HepG2 (cell line): ENCODE measurements around the gene C1R. TPM values are rescaled to one million over a fixed set of nuclear protein-coding genes. Genes with fewer than 3 reads are reported as not detected.
A peak's percentile ranks its signal among the peaks of the same experiment; 100 is the strongest.

Experiments
- AHDC1 ChIP-seq: sonication (generic); formaldehyde crosslinking; IDR thresholded peaks from 2 replicates; pipeline ENCODE4 v1.5.1; 2020; ENCODE audit warnings: mild to moderate bottlenecking, missing genetic modification reagents, borderline replicate concordance
- CENPX ChIP-seq: sonication (generic); formaldehyde crosslinking; IDR thresholded peaks from 2 replicates; pipeline ENCODE4 v1.9.0; 2021; ENCODE audit warnings: mild to moderate bottlenecking, missing genetic modification reagents, moderate library complexity
- E2F1 ChIP-seq: sonication (generic); formaldehyde crosslinking; IDR thresholded peaks from 2 replicates; pipeline ENCODE4 v1.5.0; 2020; ENCODE audit warnings: missing genetic modification reagents
- FOXO1 ChIP-seq: sonication (generic); formaldehyde crosslinking; IDR thresholded peaks from 2 replicates; pipeline ENCODE4 v1.4.0; 2020; ENCODE audit warnings: missing genetic modification reagents
- GABPB1 ChIP-seq: IDR thresholded peaks from 2 replicates; pipeline ENCODE4 v1.6.1; 2016; ENCODE audit warnings: mild to moderate bottlenecking, missing genetic modification reagents, moderate library complexity, missing compliant biosample characterization
- GTF3A ChIP-seq: sonication (generic); formaldehyde crosslinking; conservative IDR thresholded peaks from 2 replicates; pipeline ENCODE4 v1.4.0; 2020; ENCODE audit warnings: mild to moderate bottlenecking, missing genetic modification reagents
- NFATC3 ChIP-seq: sonication (generic); formaldehyde crosslinking; IDR thresholded peaks from 2 replicates; pipeline ENCODE4 v1.5.1; 2020; ENCODE audit warnings: mild to moderate bottlenecking, missing genetic modification reagents
- NFIC ChIP-seq: IDR thresholded peaks from 2 replicates; pipeline ENCODE4 v1.6.1; 2012; ENCODE audit warnings: mild to moderate bottlenecking, low read length, inconsistent platforms
- POGZ ChIP-seq: sonication (generic); formaldehyde crosslinking; IDR thresholded peaks from 2 replicates; pipeline ENCODE4 v1.4.0; 2020; ENCODE audit warnings: mild to moderate bottlenecking, missing genetic modification reagents
- SETDB1 ChIP-seq: sonication (generic); formaldehyde crosslinking; IDR thresholded peaks from 2 replicates; pipeline ENCODE4 v1.5.1; 2020; ENCODE audit warnings: missing genetic modification reagents, mild to moderate bottlenecking, borderline replicate concordance
- ZC3H13 ChIP-seq: sonication (generic); formaldehyde crosslinking; IDR thresholded peaks from 2 replicates; pipeline ENCODE4 v1.8.1; 2023; ENCODE audit warnings: mild to moderate bottlenecking, missing genetic modification reagents, moderate library complexity
- ZNF253 ChIP-seq: sonication (generic); formaldehyde crosslinking; IDR thresholded peaks from 2 replicates; pipeline ENCODE4 v1.8.0; 2022; ENCODE audit warnings: mild to moderate bottlenecking, missing genetic modification reagents, borderline replicate concordance
- ZNF34 ChIP-seq: sonication (generic); formaldehyde crosslinking; IDR thresholded peaks from 2 replicates; pipeline ENCODE4 v1.4.0; 2020; ENCODE audit warnings: mild to moderate bottlenecking, missing genetic modification reagents, borderline replicate concordance
- ZNF432 ChIP-seq: sonication (generic); formaldehyde crosslinking; IDR thresholded peaks from 2 replicates; pipeline ENCODE4 v1.5.0; 2020; ENCODE audit warnings: missing genetic modification reagents, mild to moderate bottlenecking, borderline replicate concordance
- ZNF503 ChIP-seq: sonication (generic); formaldehyde crosslinking; IDR thresholded peaks from 2 replicates; pipeline ENCODE4 v1.4.0; 2020; ENCODE audit warnings: missing genetic modification reagents
- ZNF570 ChIP-seq: sonication (generic); formaldehyde crosslinking; IDR thresholded peaks from 2 replicates; pipeline ENCODE4 v1.4.0; 2020; ENCODE audit warnings: mild to moderate bottlenecking, missing genetic modification reagents, borderline replicate concordance
- ZNF709 ChIP-seq: sonication (generic); formaldehyde crosslinking; IDR thresholded peaks from 2 replicates; pipeline ENCODE4 v1.5.0; 2020; ENCODE audit warnings: mild to moderate bottlenecking, missing genetic modification reagents
- ZNF788 ChIP-seq: sonication (generic); formaldehyde crosslinking; IDR thresholded peaks from 2 replicates; pipeline ENCODE4 v1.5.0; 2020; ENCODE audit warnings: mild to moderate bottlenecking, missing genetic modification reagents, borderline replicate concordance
- polyA plus RNA-seq, 8 experiments: library from polyadenylated mRNA; depleted of rRNA in 3 of 8; stranded (reverse) in 7 of 8; unstranded in 1 of 8; fragments of >200 nt; fragmentation: Illumina TruSeq in 4 of 8; extraction: Trizol in 4 of 8; gene quantifications; 2 replicates each; pipeline versions ENCODE4 v1.2.1 to v1.2.3, GENCODE V29; 2011 to 2016; ENCODE audit warnings: low read depth in 4 of 8, missing spikeins in 1 of 8, mixed read lengths in 1 of 8; ENCODE audit not compliant: insufficient read depth in 1 of 8
- total RNA-seq, 5 experiments: library from RNA; depleted of rRNA; stranded (reverse); fragments of >200 nt; fragmentation: Illumina TruSeq; extraction: Trizol; gene quantifications; 2 replicates each; pipeline ENCODE4 v1.2.3, GENCODE V29; 2016; ENCODE audit warnings: low read depth in 1 of 5
- TF ChIP-seq, protein P1 (sequence below): sonication (generic); formaldehyde crosslinking; IDR thresholded peaks from 2 replicates; pipeline ENCODE4 v1.4.0; 2020; ENCODE audit warnings: mild to moderate bottlenecking, missing genetic modification reagents

Gene C1R
- total and polyA plus RNA-seq, 2 of the 13 experiments (the other 11 are each of a cell fraction or from before 2014, with no cell fraction given) = 3.5 to 6.5 TPM

- no peak for TF ChIP-seq AHDC1 (CRISPR knock-in tag)
- TF ChIP-seq ZNF34 = no peak
- no peak for TF ChIP-seq SETDB1 (CRISPR knock-in tag)
- no peak for TF ChIP-seq ZNF570 (CRISPR knock-in tag)
- TF ChIP-seq POGZ (CRISPR knock-in tag) = 0 out of 2 replicates have a peak, but pooled peaks have one; percentile 23
- TF ChIP-seq ZNF503 (CRISPR knock-in tag) = peak; percentile 43; the same call in 1 of the 2 replicates
- TF ChIP-seq ZNF432 (CRISPR knock-in tag) = no peak
- TF ChIP-seq NFIC = no peak
- no peak for TF ChIP-seq CENPX (CRISPR knock-in tag)
- peak; percentile 26; the same call in 1 of the 2 replicates for TF ChIP-seq ZNF788 (CRISPR knock-in tag)
- TF ChIP-seq FOXO1 (CRISPR knock-in tag) = no peak; the same call in 1 of the 2 replicates
- TF ChIP-seq GTF3A (CRISPR knock-in tag) = no peak
- no peak for TF ChIP-seq ZC3H13
- TF ChIP-seq GABPB1 = peak; percentile 44
- TF ChIP-seq ZNF253 (CRISPR knock-in tag) = no peak
- TF ChIP-seq, protein P1, sequence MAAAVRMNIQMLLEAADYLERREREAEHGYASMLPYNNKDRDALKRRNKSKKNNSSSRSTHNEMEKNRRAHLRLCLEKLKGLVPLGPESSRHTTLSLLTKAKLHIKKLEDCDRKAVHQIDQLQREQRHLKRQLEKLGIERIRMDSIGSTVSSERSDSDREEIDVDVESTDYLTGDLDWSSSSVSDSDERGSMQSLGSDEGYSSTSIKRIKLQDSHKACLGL (CRISPR knock-in tag) = no peak
- TF ChIP-seq ZNF709 (CRISPR knock-in tag) = no peak
- TF ChIP-seq NFATC3 (CRISPR knock-in tag) = no peak
- TF ChIP-seq E2F1 (CRISPR knock-in tag) = no peak
Observed at GRCh38 chr12:7108796-7109571, 16.7 kb upstream of the C1R start, which contains the start of gene C1RL (continued).
